Measurements from ENCODE around the gene NAP1L4. TPM values are rescaled to one million over a fixed set of nuclear protein-coding genes. Genes with fewer than 3 reads are reported as not detected.

NAP1L4 gene
- total RNA-seq, 2 experiments from 2014 or later: 262 to 285 TPM

GRCh38 chr11:3020011-3020410 is 27.9 kb upstream of the NAP1L4 start:
- Histone ChIP-seq H3K9me3 (ENCODE audit: control insufficient read depth in 1 of 2, insufficient read depth in 1 of 2, low read length in 2 of 2) (no peaks in the 10 kb centered on the region), H3K27me3 (ENCODE audit: control insufficient read depth in 1 of 2, insufficient read depth in 2 of 2, low read length in 2 of 2) (no peaks in the 10 kb centered on the region), H3K4me3 (ENCODE audit: low read length) (no peak overlapping the region), H3K4me1 (ENCODE audit: insufficient read depth, low read length) (peaks cover 65% of the 10 kb centered on the region), H3K27ac (ENCODE audit: low read depth in 1 of 2, low read length in 2 of 2) (no peak overlapping the region), H3K36me3 (ENCODE audit: insufficient read depth, low read length) (peaks cover 51% of the 10 kb centered on the region)
- no peaks in the 10 kb centered on the region for H3K27me3 Mint-ChIP-seq
- TF ChIP-seq CTCF (IDR thresholded peaks at IDR 0.05): no peak
- H3K4me3 Mint-ChIP-seq: no peak overlapping the region
- DNase-seq (no peak), ATAC-seq (ENCODE audit: poor library complexity) (no peak)
- ChIA-PET POLR2A (no interaction called here), CTCF (interaction anchor here (1.6 to 3.7 kb wide), 2 partner anchors 45 to 127 kb away, joined by 6 to 30 read pairs; no protein-coding TSS in a partner anchor)
- H3K9me3 Mint-ChIP-seq: no peaks in the 10 kb centered on the region
- H3K4me1 Mint-ChIP-seq (ENCODE audit: low read depth): peaks cover 44% of the 10 kb centered on the region
- peak overlapping the region; percentile 44 for H3K27ac Mint-ChIP-seq
- peaks cover 75% of the 10 kb centered on the region for H3K36me3 Mint-ChIP-seq (ENCODE audit: low read depth)
- intact Hi-C loops (cut with DNase I, micrococcal nuclease): loop anchor here in 1 of 2 experiments (2.0 kb wide), 1 partner anchor 45 kb away; no protein-coding TSS in a partner anchor

- H3K36me3 Mint-ChIP-seq (ENCODE audit: low read depth): peaks cover 85% of the 10 kb centered on the region
- H3K27ac Mint-ChIP-seq: peak overlapping the region; percentile 44
- intact Hi-C loops (cut with DNase I, micrococcal nuclease): no loop called here
- H3K4me3 Mint-ChIP-seq: no peak overlapping the region
- Histone ChIP-seq H3K27me3 (ENCODE audit: control insufficient read depth in 1 of 2, insufficient read depth in 2 of 2, low read length in 2 of 2) (no peaks in the 10 kb centered on the region), H3K36me3 (ENCODE audit: insufficient read depth, low read length) (peaks cover 52% of the 10 kb centered on the region), H3K9me3 (ENCODE audit: control insufficient read depth in 1 of 2, insufficient read depth in 1 of 2, low read length in 2 of 2) (no peaks in the 10 kb centered on the region), H3K4me1 (ENCODE audit: insufficient read depth, low read length) (peaks cover 79% of the 10 kb centered on the region), H3K27ac (ENCODE audit: low read depth in 1 of 2, low read length in 2 of 2) (no peak overlapping the region), H3K4me3 (ENCODE audit: low read length) (no peak overlapping the region)
- no peak for TF ChIP-seq CTCF (IDR thresholded peaks at IDR 0.05)
- DNase-seq (no peak), ATAC-seq (ENCODE audit: poor library complexity) (no peak)
- POLR2A ChIA-PET: interaction anchor here (1.0 kb wide), 1 partner anchor 26 kb away, joined by 3 read pairs; the partner anchor contains the start of gene NAP1L4
- H3K9me3 Mint-ChIP-seq: no peaks in the 10 kb centered on the region
- no peaks in the 10 kb centered on the region for H3K27me3 Mint-ChIP-seq
- peaks cover 56% of the 10 kb centered on the region for H3K4me1 Mint-ChIP-seq (ENCODE audit: low read depth)
- CTCF ChIA-PET: no interaction called here
Observed at GRCh38 chr11:3018596-3018995, 26.5 kb upstream of the NAP1L4 start.

GRCh38 chr11:3016861-3017260 is 24.7 kb upstream of the NAP1L4 start:
- ChIA-PET CTCF (no interaction called here), POLR2A (interaction anchor here (5.4 kb wide), 1 partner anchor 27 kb away, joined by 206 read pairs; the partner anchor contains the start of gene NAP1L4)
- ATAC-seq (ENCODE audit: poor library complexity) (no peak), DNase-seq (no peak)
- H3K9me3 Mint-ChIP-seq: no peaks in the 10 kb centered on the region
- Histone ChIP-seq H3K27me3 (ENCODE audit: control insufficient read depth in 1 of 2, insufficient read depth in 2 of 2, low read length in 2 of 2) (no peaks in the 10 kb centered on the region), H3K27ac (ENCODE audit: low read depth in 1 of 2, low read length in 2 of 2) (peak overlapping the region in 1 of 2 donors; percentile 32), H3K4me1 (ENCODE audit: insufficient read depth, low read length) (peaks cover 79% of the 10 kb centered on the region), H3K4me3 (ENCODE audit: low read length) (no peak overlapping the region), H3K36me3 (ENCODE audit: insufficient read depth, low read length) (peaks cover 57% of the 10 kb centered on the region), H3K9me3 (ENCODE audit: control insufficient read depth in 1 of 2, insufficient read depth in 1 of 2, low read length in 2 of 2) (no peaks in the 10 kb centered on the region)
- peaks cover 41% of the 10 kb centered on the region for H3K4me1 Mint-ChIP-seq (ENCODE audit: low read depth)
- H3K4me3 Mint-ChIP-seq: no peak overlapping the region
- no peaks in the 10 kb centered on the region for H3K27me3 Mint-ChIP-seq
- H3K27ac Mint-ChIP-seq: peak overlapping the region; percentile 65
- peaks cover 80% of the 10 kb centered on the region for H3K36me3 Mint-ChIP-seq (ENCODE audit: low read depth)
- no peak for TF ChIP-seq CTCF (IDR thresholded peaks at IDR 0.05)
- intact Hi-C loops (cut with DNase I, micrococcal nuclease): loop anchor here in 1 of 2 experiments (2.0 kb wide), 1 partner anchor 20 kb away; no protein-coding TSS in a partner anchor
